ENCODE results near the gene TMPO. TPM values are rescaled to one million over a fixed set of nuclear protein-coding genes. Genes with fewer than 3 reads are reported as not detected.
"Not testable (repeated sequence)": the region's sequence is repeated elsewhere in the genome, so short reads cannot be mapped to it uniquely, and the experiment has no call there.

The TMPO gene
- total RNA-seq, 1 donor from 2014 or later, result 314 TPM

DNA sequence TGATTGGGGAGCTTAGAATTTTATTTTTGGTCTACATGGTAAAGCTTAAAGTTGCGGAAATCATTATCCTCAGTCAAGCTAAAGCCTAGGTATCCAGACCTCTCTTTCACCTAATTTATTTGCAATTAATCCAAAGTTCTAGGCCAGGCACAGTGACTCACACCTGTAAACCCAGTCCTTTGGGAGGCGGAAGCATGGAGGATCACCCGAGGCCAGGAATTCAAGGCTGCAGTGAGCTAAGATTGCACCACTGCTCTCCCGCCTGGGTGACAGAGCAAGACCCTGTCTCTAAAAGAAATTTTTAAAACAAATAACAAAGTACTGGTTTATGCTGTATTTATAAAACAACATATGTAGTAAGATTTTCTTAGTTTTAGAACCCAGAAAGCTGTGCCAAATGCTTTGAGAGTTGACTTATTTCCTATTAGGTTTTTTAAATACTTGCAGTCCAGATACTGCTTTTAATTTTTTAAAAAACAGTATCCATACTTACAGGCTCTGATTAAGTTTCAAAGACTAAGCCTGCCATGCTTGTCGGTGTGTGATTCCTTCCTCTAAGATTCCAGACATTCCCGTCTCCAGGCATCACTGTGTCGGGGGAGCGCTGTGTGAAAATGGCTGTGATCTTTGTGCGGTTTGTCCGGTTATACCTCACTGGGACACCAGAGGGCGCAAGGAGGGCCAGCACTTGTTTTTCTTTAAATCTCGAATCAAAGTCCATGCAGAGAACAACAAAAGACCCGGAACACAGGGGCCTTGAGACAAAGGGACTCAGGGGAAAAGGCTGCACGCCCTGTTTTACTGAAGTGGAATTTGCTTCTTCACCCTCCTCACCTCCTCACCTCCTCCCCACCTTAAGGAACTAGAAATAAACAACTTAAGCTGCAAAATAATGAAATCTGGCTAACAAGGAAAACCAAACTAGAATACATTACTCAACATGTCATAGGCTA lies 24.6 kb upstream of the TMPO start:
- DNase-seq (ENCODE audit: low spot score), result peak; percentile 72
- peaks cover 8% of the 10 kb centered on the region for H3K4me1 Mint-ChIP-seq (ENCODE audit: low read depth)
- H3K9me3 Mint-ChIP-seq, result no peaks in the 10 kb centered on the region
- H3K4me3 Mint-ChIP-seq, result peak overlapping the region; percentile 24
- intact Hi-C loops (cut with micrococcal nuclease), result loop anchor here (1.0 to 5.0 kb wide), 6 partner anchors 13 to 507 kb away; no protein-coding TSS in a partner anchor
- peaks cover 10% of the 10 kb centered on the region for H3K27me3 Mint-ChIP-seq (ENCODE audit: insufficient read depth)
- H3K36me3 Mint-ChIP-seq (ENCODE audit: low read depth), result no peaks in the 10 kb centered on the region
- peak overlapping the region; percentile 84 for H3K27ac Mint-ChIP-seq

DNA sequence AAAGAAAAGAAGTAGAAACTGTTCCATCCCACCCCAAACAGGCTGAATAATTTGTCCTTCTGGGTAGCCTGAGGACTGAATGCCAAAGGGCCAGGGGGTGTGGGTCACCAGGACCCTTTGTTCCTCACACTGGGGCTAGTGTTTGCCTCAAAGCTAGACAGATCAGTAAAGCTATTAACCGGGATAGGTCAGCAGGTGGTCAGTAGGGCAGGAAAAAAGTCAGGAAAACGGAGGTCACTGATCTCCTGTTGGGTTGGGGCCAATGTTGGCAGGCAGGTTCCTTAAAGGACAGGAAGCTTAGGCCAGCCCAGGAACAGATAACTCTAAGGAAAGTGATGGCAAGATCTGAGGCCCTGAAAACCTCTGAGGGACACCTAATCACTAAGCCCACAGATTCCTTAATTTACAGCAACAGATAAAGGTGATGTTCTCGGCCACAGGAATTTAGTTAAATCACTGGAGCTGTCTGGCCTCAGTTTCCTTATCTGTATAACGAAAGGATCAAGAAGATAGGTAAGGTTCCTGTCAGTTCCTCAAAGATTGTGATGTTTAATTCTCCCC lies 22.7 kb upstream of the TMPO start:
- intact Hi-C loops (cut with micrococcal nuclease), result loop anchor here (5.0 kb wide), 1 partner anchor 505 kb away; no protein-coding TSS in a partner anchor
- Mint-ChIP-seq H3K36me3 (ENCODE audit: low read depth) (no peaks in the 10 kb centered on the region), H3K27ac (no peak overlapping the region), H3K4me3 (no peak overlapping the region), H3K9me3 (no peaks in the 10 kb centered on the region), H3K4me1 (ENCODE audit: low read depth) (peaks cover 8% of the 10 kb centered on the region), H3K27me3 (ENCODE audit: insufficient read depth) (peaks cover 5% of the 10 kb centered on the region)
- no peak for DNase-seq (ENCODE audit: low spot score)

DNA sequence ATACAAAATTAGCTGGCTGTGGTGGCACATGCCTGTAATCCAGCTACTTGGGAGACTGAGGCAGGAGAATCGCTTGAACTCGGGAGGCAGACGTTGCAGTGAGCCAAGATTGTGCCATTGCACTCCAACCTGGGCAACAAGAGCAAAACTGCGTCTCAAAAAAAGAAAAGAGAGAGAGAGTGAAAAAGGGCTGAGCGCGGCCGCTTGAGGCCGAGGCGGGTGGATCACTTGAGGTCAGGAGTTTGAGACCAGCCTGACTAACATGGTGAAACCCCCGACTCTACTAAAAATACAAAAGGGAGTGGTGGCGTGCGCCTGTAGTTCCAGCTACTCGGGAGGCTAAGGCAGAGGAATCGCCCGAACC lies 14.1 kb upstream of the TMPO start:
- H3K9me3 Mint-ChIP-seq; DNase-seq (ENCODE audit: low spot score); H3K36me3 Mint-ChIP-seq (ENCODE audit: low read depth): not testable (repeated sequence)
- Mint-ChIP-seq H3K27me3 (ENCODE audit: insufficient read depth) (peaks cover 11% of the 10 kb centered on the region), H3K27ac (peak overlapping the region; percentile 57), H3K4me3 (peak overlapping the region; percentile 63), H3K4me1 (ENCODE audit: low read depth) (peaks cover 27% of the 10 kb centered on the region)
- intact Hi-C loops (cut with micrococcal nuclease), result loop anchor here (5.0 kb wide), 5 partner anchors 241 to 1766 kb away; partner anchors contain the start of genes ACTR6, BLTP3B, DEPDC4 and NEDD1

DNA sequence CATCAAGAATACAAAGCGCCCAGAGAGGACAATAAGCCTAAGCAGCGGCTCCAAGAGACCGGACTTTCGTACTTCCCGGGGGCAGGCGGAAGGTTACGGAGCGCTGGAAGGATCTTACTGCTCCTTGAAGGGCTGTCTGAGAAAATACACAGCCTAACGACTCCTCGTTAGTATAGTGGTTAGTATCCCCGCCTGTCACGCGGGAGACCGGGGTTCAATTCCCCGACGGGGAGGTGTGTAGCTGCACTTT lies 12.1 kb upstream of the TMPO start:
- H3K27me3 Mint-ChIP-seq (ENCODE audit: insufficient read depth), result peaks cover 8% of the 10 kb centered on the region
- intact Hi-C loops (cut with micrococcal nuclease), result loop anchor here (1.0 to 5.0 kb wide), 9 partner anchors 12 to 1764 kb away; partner anchors contain the start of genes ACTR6, APAF1, BLTP3B and DEPDC4
- peak overlapping the region; percentile 99 for H3K27ac Mint-ChIP-seq
- peak; percentile 80 for DNase-seq (ENCODE audit: low spot score)
- peaks cover 27% of the 10 kb centered on the region for H3K4me1 Mint-ChIP-seq (ENCODE audit: low read depth)
- H3K9me3 Mint-ChIP-seq, result no peaks in the 10 kb centered on the region
- H3K36me3 Mint-ChIP-seq (ENCODE audit: low read depth), result peaks cover 5% of the 10 kb centered on the region
- peak overlapping the region; percentile 91 for H3K4me3 Mint-ChIP-seq

DNA sequence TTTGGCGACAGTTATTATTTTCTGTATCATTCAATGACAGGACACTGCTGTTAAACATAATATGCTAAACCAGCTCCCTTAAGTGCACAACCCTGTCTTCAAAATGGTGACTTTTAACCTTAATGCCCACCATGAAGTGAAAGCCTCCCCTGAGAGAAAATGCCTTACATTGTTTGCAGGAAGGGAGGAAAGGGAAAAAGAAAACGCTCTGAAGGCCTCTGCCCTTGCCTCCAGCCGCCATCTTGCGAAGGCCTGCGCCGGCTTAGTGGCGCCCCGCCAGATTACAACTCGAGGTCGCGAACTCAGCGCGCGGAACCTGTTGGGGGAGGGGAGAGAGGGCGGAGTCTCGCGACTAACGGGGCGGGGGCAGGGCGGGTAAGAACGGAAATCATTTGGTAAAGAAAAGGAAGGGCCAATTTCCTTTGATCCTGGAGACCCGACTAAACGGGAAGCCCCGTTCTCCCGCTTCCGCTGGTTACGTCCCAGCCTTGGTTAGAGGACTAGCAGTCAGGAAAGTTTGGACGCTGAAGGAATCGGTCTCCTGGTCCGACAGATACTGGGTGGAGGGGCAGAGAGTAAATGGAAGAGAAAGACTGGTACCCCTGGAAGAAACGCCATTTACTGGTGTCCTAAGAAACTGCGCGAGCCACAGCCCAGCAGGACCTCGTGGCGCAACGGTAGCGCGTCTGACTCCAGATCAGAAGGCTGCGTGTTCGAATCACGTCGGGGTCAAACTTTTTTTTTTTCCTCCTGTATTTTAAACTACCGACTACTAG lies 11.6 kb upstream of the TMPO start:
- Mint-ChIP-seq H3K27ac (peak overlapping the region; percentile 99), H3K9me3 (no peaks in the 10 kb centered on the region), H3K36me3 (ENCODE audit: low read depth) (peaks cover 5% of the 10 kb centered on the region), H3K27me3 (ENCODE audit: insufficient read depth) (peaks cover 8% of the 10 kb centered on the region), H3K4me3 (peak overlapping the region; percentile 91), H3K4me1 (ENCODE audit: low read depth) (peaks cover 27% of the 10 kb centered on the region)
- intact Hi-C loops (cut with micrococcal nuclease), result loop anchor here (1.0 to 5.0 kb wide), 10 partner anchors 12 to 1764 kb away; partner anchors contain the start of genes ACTR6, APAF1, BLTP3B and DEPDC4
- DNase-seq (ENCODE audit: low spot score), result peak; percentile 90

DNA sequence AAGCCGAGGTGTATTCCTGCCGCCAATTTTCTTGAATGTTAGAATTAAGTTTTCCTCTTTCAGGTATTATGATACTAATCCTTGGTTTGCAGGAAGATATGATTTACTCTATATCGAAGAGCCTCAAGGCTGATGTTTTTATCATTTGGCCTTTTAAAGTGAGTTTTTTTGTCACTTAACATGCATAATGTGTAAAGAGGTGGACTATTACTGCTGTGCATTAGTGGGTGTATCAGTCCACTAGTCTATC lies 11.1 kb upstream of the TMPO start:
- H3K27me3 Mint-ChIP-seq (ENCODE audit: insufficient read depth), result peaks cover 8% of the 10 kb centered on the region
- H3K4me3 Mint-ChIP-seq, result peak overlapping the region; percentile 91
- H3K36me3 Mint-ChIP-seq (ENCODE audit: low read depth), result peaks cover 8% of the 10 kb centered on the region
- H3K4me1 Mint-ChIP-seq (ENCODE audit: low read depth), result peaks cover 27% of the 10 kb centered on the region
- peak overlapping the region; percentile 99 for H3K27ac Mint-ChIP-seq
- no peaks in the 10 kb centered on the region for H3K9me3 Mint-ChIP-seq
- DNase-seq (ENCODE audit: low spot score), result no peak
- intact Hi-C loops (cut with micrococcal nuclease), result loop anchor here (1.0 to 5.0 kb wide), 6 partner anchors 89 to 1763 kb away; partner anchors contain the start of genes ACTR6, BLTP3B, DEPDC4 and NEDD1

DNA sequence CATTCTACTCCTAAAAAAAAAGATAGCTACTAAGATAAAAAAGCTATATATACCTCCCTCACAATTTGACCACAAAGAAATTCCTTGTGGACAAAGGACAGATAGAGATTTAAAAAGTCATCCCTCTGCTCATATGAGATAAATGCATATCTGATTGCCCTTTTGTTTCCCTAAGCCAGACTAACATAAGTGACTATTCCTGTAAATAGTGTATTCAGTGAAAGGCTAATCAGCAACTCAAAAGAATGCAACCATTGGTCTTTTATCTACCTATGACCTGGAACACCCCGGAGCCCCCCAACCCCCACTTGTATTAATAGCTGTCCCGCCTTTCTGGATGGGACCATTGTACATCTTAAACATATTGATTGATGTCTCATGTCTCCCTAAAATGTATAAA lies 6.3 kb upstream of the TMPO start:
- Mint-ChIP-seq H3K9me3 (no peaks in the 10 kb centered on the region), H3K27me3 (ENCODE audit: insufficient read depth) (peaks cover under 1% of the 10 kb centered on the region), H3K4me3 (no peak overlapping the region), H3K27ac (no peak overlapping the region), H3K4me1 (ENCODE audit: low read depth) (peaks cover 27% of the 10 kb centered on the region), H3K36me3 (ENCODE audit: low read depth) (peaks cover 13% of the 10 kb centered on the region)
- DNase-seq (ENCODE audit: low spot score), result no peak
- intact Hi-C loops (cut with micrococcal nuclease), result no loop called here

DNA sequence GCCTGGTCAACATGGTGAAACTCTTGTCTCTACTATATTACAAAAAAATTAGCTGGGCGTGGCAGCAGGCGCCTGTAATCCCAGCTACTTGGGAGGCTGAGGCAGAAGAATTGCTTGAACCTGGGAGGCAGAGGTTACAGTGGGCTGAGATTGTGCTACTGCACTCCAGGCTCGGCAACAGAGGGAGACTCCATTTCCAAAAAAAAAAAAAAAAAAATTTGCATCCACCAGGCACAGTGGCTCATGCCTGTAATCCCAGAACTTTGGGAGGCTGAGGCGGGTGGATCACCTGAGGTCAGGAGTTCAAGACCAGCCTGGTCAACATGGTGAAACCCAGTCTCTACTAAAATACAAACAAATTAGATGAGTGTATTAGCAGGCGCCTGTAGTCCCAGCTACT lies 3.6 kb upstream of the TMPO start:
- DNase-seq (ENCODE audit: low spot score); H3K27me3 Mint-ChIP-seq (ENCODE audit: insufficient read depth); H3K27ac Mint-ChIP-seq; H3K9me3 Mint-ChIP-seq; H3K4me3 Mint-ChIP-seq; intact Hi-C loops (cut with micrococcal nuclease): not testable (repeated sequence)
- peaks cover 14% of the 10 kb centered on the region for H3K4me1 Mint-ChIP-seq (ENCODE audit: low read depth)
- peaks cover 15% of the 10 kb centered on the region for H3K36me3 Mint-ChIP-seq (ENCODE audit: low read depth)

DNA sequence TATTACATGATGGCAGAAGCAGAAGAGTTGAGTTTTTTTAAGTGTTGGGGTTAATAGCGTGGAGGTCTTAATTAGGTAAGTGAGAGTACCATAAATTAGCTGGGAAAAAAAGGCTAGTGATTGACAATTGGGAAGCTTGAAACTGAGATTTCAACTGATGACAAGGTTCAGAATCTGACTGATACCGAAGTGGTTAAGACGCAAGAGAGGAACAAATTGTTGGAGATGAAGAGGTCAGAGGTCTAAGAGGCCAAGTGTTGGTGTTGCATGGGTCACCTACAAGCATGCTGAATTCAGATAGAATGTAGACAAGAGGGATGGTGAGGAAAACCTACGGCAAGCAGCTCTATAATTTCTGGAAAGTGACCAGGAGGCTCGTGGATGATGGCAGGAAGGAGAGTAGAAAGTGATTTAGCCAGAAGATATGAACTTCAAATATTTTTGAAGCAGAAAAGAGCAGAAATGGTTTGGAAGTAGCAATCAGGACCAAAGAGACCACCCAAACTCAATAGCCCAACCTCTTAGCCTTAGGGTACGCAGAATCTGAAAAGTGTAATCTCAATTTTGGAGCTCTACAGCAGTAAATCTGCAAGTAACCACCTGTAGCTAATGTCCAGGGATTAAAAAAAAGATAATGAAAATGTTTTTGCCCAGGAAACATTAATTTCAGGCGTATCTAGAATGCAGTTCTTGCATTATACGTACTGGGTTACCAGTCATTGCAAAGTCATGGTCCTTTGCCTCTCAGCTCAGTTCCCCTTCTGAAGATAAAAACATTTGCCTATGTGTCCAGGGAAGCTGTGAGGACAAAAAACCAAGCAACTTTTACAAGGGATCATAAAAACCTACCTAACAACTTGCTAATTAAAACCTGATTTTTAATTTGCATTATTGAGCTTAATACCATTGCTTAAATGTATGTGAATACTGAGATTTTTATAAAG lies 1.7 kb upstream of the TMPO start:
- peaks cover 25% of the 10 kb centered on the region for H3K36me3 Mint-ChIP-seq (ENCODE audit: low read depth)

DNA sequence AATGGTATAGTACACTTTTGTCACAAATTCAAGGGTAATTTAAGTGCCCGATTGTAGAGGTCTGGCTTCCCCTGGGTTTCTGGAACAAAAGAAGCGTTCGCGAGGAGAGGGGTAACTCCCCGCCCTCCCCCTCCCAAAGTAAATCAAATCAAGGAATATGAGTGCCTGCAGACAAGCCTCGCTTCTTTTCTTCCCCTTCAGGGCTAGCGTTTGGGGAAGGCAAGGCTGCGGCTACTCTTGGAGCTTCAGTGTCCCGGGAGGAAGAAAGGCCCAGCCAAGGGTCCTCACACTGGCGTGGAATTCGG lies 456 bp upstream of the TMPO start:
- Mint-ChIP-seq H3K36me3 (ENCODE audit: low read depth) (peaks cover 27% of the 10 kb centered on the region), H3K4me1 (ENCODE audit: low read depth) (peaks cover 21% of the 10 kb centered on the region), H3K9me3 (no peaks in the 10 kb centered on the region), H3K27me3 (ENCODE audit: insufficient read depth) (no peaks in the 10 kb centered on the region), H3K27ac (peak overlapping the region; percentile 99), H3K4me3 (peak overlapping the region; percentile 97)
- no peak for DNase-seq (ENCODE audit: low spot score)
- intact Hi-C loops (cut with micrococcal nuclease), result loop anchor here (2.0 to 5.0 kb wide), 3 partner anchors 18 to 1687 kb away; partner anchors contain the start of genes ACTR6 and NEDD1

More for the DNA sequence above, 1.7 kb upstream of the TMPO start:
- DNase-seq (ENCODE audit: low spot score), result no peak
- H3K9me3 Mint-ChIP-seq, result no peaks in the 10 kb centered on the region
- intact Hi-C loops (cut with micrococcal nuclease), result loop anchor here (2.0 kb wide), 1 partner anchor 19 kb away; no protein-coding TSS in a partner anchor
- peak overlapping the region; percentile 77 for H3K27ac Mint-ChIP-seq
- peak overlapping the region; percentile 97 for H3K4me3 Mint-ChIP-seq
- peaks cover 14% of the 10 kb centered on the region for H3K4me1 Mint-ChIP-seq (ENCODE audit: low read depth)
- no peaks in the 10 kb centered on the region for H3K27me3 Mint-ChIP-seq (ENCODE audit: insufficient read depth)

DNA sequence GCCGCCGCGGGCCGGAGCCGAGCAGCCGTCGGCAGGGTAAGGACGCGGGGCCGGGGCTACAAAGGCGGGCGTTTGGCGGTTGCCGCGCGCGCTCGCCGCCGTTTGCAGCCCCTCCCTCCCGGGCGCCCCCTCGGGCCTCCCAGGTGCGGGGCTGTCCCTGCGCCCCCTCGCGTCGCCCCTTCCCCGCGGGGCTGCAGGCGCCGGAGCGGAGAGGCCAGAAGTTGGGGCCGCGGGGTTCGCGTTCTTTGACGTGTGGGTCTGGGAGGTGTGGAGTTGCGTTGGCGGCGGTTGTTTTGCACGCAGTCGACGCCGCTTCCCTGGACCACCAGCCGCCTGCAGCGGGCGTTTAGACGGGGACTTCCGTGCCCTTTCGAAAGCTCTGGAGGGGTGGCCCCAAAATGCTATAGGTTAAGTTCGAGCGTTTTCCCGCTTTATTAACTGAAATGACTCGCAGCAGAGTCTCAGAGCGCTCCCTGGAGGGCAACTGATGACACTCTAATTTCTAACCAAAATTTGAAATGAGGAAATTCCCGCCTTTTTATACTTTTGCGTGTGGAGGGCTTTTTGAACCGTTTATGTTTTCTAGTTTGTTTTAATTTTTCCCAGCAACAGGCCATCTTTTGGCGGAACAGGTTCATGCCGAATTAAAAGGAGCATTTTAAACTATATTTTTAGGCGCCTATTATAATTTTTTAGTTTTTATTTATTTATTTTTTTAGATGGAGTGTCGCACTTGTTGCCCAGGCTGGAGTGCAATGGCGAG lies 902 bp downstream of the TMPO start:
- Mint-ChIP-seq H3K27me3 (ENCODE audit: insufficient read depth) (no peaks in the 10 kb centered on the region), H3K4me3 (peak overlapping the region; percentile 98), H3K27ac (peak overlapping the region; percentile 100), H3K36me3 (ENCODE audit: low read depth) (peaks cover 29% of the 10 kb centered on the region), H3K4me1 (ENCODE audit: low read depth) (peaks cover 30% of the 10 kb centered on the region), H3K9me3 (no peaks in the 10 kb centered on the region)
- peak; percentile 83 for DNase-seq (ENCODE audit: low spot score)
- intact Hi-C loops (cut with micrococcal nuclease), result loop anchor here (1.0 to 5.0 kb wide), 9 partner anchors 13 to 1686 kb away; partner anchors contain the start of genes ACTR6, APAF1, NEDD1 and SLC25A3

Data from activated T-helper 1 cell treated with anti-CD3 and anti-CD28 coated beads, Interleukin-12 subunit alpha, Interleukin-12 subunit beta, Interleukin-2, Interleukin-4 antibody, amounts not matched to agents 30 ng/mL and 10 ng/mL and 1 ng/mL, durations not matched to agents 14 hours and 24 hours and 36 hours (primary cell).